Stimulated activated CD4-positive, alpha-beta T cell treated with anti-CD3 and anti-CD28 coated beads, Interleukin-1b, Interleukin-23, amount 100 ng/mL, for 1 hour (primary cell): ENCODE measurements around the gene CLSTN2.

ENCODE experiments used
- DNase-seq, 2 donors: peaks; one replicate each; pipeline ENCODE4 v3.0.0-alpha.2; 2020; ENCODE audit warnings: low read depth in 2 of 2

Gene CLSTN2

DNA sequence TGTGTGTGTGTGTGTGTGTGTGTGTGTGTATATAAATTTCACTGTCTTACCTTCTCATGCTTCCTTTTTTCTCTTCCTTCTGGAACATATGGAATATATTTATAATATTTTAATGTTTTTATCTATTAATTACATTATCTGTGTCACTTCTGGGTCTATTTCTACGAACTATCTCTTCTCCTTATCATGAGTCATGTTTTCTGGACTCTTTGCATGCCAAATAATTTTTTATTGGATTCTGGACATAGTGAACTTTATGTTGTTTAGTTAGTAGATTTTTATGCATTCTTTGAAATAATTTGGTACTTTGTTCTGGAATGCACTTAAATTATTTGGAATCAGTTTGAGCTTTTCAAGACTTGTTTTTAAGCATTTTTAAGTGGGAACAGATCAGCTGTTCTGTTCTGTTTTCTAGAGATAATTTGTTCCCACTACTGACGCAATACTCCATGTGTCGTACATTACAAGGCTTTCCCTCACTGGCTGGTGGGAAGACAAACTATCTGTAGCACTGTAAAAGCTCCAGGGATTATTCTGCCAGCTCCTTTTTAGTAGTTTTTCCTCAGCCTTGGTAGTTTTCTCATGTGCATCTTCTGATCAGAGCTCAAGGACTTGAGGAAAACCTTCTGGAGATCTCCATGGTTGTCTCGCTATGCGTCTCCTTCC lies 302.0 kb downstream of the CLSTN2 start:
- DNase-seq, result no peak

- DNase-seq, result no peak
Measured at GRCh38 chr3:140238646-140239314, 303.8 kb downstream of the CLSTN2 start.

DNA sequence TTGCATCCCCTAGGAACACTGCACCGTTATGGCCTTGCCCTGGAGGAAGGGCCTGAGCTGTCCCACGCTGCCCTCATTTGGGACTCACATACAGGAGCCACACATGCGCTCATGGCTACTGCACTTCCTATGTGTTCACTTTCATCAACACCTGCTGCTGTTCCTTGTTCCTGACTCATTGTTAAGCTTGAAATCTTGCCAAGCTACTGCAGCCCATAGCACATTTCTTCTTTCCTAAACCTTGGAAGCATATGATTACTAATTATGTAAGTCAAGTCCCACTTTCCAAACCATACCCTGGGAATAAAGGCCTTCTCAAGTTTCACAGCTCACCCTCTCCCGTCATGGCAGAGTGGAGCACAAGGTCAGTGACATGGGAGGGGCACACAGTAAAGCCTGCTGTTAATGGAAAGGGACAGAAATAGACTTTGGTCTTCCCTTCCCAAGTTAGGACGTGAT lies 307.9 kb downstream of the CLSTN2 start:
- DNase-seq, result no peak

GRCh38 chr3:140243575-140243974 lies 308.6 kb downstream of the CLSTN2 start:
- no peak for DNase-seq

- DNase-seq, result no peak
Measured at GRCh38 chr3:140244893-140245292, 309.9 kb downstream of the CLSTN2 start.

GRCh38 chr3:140246578-140246977 lies 311.6 kb downstream of the CLSTN2 start:
- no peak for DNase-seq

DNA sequence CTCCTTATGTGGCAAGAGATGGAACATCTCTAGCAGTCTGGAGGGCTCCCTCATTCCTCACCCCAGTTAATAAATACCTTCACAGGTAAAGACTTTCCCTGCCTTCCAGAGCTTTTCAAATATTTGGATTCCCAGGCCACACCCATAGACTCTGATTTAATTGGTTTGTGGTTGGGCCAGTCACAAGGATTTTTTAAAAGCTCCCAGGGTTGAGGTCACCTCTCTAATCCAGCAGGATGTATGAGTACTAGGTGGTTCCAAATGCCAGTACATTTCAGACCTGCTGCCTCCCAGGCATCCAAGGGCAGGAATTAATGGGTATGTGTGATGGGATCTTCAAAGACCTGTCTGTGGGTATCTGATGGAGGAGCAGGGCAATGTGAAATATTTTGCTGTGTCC lies 312.8 kb downstream of the CLSTN2 start:
- no peak for DNase-seq

GRCh38 chr3:140249188-140249587 lies 314.2 kb downstream of the CLSTN2 start:
- DNase-seq, result no peak

DNA sequence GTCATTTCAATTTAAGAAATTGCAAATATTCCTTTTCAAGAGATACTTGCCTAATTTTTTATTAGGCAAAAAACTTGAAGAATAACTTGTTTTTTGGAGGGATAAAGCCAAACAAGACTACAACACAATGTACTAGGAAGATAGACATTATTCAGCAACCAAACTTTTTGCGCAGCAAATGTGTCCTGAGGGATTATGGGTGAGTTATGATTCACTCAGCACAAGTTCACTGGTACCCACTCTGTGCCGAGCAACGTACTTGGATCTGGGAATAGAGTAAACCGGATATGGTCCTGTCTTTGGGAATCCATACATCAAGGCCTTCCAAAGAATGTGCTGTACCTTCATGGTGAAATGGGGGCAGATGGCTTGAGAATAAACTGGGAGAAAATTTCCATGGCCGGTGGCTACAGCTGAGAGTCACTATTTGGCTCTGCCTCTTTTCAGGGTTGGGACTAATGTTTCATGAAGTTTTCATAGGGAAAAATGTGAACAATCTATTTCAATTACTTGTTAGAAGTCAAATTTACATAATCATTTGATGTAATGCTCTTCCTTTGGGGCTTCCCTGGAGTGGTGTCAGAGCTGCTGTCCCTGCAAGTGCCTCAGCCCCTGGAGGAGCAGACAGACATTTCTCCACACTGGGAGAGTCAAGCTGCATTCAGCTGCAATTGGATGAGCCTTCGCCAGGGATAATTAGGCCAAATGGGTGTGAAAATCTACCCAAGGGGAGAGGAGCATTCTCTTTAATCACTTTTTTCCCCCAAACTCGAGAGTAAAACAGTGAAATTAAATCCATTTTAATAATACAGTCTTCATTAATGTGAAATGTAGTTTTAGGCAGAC lies 315.2 kb downstream of the CLSTN2 start:
- no peak for DNase-seq

- DNase-seq, result no peak
Measured at GRCh38 chr3:140250945-140251344, 316.0 kb downstream of the CLSTN2 start.

DNA sequence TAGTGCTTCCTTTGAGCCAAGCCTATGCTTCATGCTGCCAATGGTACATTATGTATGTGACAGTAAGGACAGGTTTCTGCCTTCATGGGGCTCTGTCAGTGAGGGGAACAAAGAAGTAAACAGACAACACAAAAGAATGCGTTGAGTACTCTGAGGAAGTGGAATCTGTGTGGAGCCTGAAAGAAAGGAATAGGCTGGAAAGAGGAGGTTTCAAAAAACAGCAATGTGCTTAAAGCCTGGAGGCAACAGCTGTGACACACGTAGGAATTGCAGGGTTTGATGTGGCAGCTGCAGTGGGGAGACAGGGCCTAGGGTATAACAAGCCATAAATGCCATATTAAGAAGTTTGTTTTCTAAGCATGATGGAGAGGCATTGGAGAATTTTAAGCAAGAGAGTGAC lies 316.7 kb downstream of the CLSTN2 start:
- DNase-seq, result no peak

GRCh38 chr3:140252812-140253656 lies 318.0 kb downstream of the CLSTN2 start:
- DNase-seq, result no peak

DNA sequence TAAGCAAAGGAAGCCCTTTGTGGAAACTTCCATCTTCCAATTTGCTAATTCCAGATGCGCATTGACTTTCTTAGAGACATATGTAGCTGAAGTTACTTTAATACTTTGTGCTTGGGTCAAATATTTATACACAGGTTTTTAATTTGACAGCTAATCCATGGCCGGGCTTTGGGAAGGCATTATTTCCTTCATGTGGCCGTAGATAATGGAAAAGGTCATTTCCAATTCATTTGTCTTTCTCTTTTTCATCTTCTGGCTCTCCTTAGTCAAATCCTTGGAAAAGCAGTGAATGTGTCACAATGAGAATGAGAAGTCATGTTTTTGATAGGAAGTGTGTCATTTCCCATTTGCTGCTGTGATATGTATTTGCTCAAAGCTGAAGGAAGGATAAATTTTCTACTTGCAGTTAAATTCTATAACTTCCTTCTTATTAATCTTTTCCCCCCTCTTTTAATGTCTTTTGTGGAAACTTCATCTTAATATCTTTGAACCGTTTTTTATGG lies 323.3 kb downstream of the CLSTN2 start:
- no peak for DNase-seq

DNA sequence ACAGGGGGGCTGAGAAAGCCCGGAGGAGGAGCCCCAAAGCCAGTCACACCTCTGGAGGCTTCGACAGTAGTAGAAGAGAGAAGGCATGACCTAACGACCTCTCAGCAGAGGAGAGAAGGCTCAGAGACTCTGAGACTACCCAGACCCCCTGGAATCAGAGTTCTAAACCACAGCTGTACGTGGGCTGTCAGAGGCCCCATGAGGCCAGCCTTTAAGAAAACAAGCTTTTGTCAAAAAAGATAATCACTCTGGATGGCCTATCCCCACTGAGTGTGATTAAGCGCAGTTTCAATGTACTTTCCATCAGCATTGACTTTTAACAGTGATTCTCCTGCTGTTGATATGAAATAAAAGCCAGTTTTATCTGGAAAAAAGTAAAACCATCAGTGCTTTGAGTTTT lies 330.3 kb downstream of the CLSTN2 start:
- DNase-seq, result no peak

DNA sequence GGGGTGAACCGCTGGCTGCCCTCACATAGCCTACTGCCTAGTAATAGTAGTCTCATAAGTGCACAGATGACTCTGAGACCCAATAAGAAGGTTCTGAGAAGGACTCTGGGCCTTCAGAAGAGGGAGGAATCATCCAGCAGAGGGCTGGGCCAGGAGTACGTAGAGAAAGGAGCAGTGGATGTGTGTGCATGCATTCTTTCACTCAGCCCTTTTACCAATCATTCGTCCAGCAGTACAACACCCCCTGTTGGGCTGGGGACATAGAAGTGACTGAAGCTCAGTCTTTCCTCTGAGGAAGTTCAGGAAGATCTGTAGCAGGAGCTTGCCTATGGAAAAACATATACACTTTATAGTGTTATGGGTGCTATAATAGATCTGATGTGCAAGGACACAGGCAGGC lies 333.1 kb downstream of the CLSTN2 start:
- no peak for DNase-seq

DNA sequence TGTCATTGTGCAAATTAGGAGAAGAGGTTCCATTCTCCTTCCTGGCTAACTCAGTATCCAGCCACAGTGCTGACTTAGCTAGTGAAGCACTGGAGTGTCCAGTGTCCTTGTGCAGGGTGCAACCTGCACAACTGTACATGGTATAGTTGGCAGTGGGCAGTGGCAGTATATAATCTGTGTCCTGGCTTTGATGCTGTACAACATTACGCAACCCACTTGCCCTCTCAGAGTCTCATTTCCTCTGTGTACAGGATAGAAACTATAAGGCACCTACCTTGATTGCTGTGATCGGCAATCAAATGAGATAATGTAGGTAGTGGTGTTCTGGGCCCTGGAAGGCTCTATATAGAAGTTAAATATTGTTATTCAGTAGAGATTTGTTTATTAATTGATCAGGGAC lies 333.6 kb downstream of the CLSTN2 start:
- DNase-seq, result no peak

DNA sequence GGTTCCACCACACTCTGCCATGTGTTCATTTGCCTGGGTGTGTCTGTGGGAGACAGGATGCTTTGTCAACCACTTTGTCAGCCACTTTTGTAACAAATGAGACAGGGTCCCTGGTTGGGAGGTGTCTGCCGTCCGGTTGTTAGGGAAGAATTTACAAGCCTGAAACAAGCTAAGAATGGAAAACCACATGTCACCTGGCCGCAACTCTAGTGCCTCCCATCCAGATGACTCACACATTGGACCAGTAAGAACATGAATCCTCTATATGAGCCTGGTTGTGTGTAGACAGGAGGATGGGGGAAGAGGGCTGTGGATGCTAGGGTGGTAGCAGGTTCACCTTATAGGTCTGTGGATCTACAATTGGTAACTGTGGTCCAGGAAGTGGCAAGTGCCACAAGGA lies 335.3 kb downstream of the CLSTN2 start:
- no peak for DNase-seq

GRCh38 chr3:140273542-140274195 lies 338.7 kb downstream of the CLSTN2 start:
- no peak for DNase-seq

DNA sequence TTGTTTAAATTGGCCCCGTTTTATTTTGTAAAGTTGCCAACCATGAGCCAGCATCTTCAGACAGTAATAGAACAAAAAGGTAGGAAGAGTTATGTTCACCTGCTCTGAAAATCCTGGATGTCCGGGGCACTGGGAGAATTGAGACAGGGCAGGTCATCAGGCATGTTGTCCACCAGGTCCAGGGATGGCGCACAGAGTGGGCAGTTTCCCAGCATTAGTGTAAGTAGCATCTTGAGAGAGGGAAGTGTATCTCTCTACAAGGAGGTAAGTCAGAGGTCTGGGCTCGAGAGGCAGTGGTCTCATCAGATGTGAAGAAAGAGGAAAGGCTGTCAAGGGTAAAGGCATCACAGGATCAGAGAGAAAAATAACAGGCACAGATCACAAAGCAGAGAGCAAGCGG lies 339.4 kb downstream of the CLSTN2 start:
- DNase-seq, result no peak

DNA sequence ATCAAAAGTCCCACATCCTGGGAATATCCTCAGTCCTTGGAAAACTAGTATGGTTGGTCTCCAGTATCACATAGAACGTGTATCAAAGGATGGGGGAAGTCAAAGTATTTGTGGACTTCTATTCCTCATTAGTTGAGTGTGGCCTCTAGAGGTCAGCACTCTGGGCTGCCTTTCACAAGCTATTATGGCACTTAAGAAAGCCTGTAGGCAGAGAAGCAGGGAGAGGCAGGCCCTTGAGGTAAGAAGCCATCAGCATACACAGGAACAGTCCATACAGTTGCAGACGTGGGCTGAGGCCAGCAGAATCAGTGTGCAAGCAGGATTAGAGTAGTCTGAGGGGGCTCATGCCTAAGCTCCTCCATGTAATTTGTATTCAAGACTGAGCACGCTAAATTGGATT lies 341.7 kb downstream of the CLSTN2 start:
- DNase-seq, result no peak

DNA sequence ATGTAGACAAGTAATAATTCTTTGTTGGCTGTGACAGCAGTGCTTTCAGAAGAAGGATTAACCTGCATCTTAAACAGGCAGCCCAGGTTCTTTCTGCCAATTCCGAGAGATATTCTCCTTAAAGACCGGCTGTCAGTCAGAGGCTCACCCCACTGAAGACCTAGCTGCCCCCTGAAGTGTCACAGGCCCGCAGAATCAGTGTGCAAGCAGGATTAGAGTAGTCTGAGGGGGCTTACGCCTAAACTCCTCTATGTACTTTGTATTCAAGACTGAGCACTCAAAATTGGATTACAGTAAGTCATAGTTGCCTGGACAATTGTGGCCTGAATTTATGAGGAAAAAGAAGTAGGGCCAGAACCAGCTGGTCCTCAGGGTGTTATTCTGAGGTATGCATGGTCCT lies 342.9 kb downstream of the CLSTN2 start:
- DNase-seq, result no peak
